GM04503 (cell line): Measurements from ENCODE around the gene TPK1.

ENCODE experiments used
- DNase-seq: peaks from one replicate; pipeline ENCODE4 v3.0.0-alpha.2; 2012; ENCODE audit warnings: low read depth

Gene TPK1

GRCh38 chr7:144835652-144836544, at the start of gene TPK1:
Gene TPK1 (minus strand): TSS chr7:144836053. CDS start chr7:144835602, 451 bp downstream.
- peak; percentile 57 for DNase-seq

GRCh38 chr7:144885478-144885877, 49.6 kb upstream of the TPK1 start:
- DNase-seq: no peak

DNA sequence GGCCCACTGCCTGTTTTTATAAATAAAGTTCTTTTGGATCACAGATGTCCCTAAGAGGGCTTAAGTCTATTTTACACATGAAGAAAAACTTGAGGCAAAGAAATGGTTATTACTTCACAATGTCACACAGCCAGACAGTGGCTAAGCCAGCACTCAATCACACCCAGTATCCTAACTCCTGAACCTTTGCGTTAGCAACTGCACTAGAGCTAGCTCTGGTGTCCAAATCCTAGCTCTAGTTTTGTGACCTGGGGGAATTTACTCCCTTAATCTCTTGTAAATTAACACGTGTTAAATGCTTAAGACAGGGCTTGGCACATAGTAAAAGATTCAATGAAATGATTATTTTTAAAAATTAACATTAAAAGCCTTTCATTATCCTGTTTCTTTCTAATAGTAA, 49.0 kb upstream of the TPK1 start:
- no peak for DNase-seq

DNA sequence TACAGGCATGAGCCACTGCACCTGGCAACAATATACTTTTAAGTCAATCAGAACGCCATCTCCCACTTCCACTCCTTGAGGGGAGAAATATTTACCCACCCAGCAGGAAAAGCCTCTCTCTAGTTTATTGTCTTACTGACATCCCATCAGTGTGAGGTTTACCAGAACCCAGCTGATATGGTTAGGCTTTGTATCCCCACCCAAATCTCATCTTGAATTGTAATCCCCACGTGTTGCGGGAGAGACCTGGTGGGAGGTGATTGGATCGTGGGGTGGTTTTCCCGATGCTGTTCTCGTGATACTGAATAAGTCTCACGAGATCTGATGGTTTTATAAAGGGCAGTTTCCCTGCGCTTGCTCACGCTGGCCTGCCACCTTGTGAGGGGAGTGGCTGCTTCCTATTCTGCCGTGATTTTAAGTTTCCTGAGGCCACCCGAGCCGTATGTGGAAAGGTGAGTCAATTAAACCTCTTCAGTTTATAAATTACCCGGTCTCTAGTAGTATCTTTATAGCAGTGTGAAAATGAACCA, 37.5 kb upstream of the TPK1 start:
- DNase-seq: no peak

GRCh38 chr7:144869082-144869481, 33.2 kb upstream of the TPK1 start:
- no peak for DNase-seq

DNA sequence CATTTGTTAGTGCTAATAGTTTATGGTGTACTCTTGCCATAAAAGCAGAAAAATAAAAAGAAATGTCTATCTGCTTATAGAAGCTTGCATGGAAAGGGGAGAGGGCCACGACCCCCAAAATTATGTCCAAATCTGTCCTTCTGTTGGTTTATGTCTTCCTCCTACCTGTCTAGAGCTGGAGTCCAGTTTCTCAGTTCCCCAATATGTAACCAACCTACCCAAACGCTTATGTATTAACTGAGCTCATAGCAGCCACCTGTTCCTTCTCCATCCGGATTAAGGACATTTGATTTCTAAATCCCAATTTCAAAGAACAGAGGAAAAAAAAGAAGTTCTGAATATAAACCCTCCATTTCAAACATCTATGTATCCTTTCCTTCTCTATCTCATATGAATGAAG, 30.3 kb upstream of the TPK1 start:
- no peak for DNase-seq

DNA sequence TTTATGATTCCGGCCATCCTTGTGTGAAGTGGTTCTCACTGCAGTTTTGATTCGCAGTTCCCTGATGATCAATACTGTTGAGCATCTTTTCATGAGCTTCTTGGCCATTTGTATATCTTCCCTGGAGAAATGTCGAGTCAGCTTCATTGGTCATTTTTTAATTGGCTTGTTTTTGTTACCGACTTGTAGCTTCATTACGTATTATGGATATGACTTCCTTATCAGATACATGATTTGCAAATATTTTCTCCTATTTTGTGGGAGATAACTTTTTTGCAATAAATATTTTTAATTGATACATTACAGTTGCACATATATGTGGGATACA, 27.4 kb upstream of the TPK1 start:
- no peak for DNase-seq

GRCh38 chr7:144862612-144863319, 26.9 kb upstream of the TPK1 start:
- no peak for DNase-seq

DNA sequence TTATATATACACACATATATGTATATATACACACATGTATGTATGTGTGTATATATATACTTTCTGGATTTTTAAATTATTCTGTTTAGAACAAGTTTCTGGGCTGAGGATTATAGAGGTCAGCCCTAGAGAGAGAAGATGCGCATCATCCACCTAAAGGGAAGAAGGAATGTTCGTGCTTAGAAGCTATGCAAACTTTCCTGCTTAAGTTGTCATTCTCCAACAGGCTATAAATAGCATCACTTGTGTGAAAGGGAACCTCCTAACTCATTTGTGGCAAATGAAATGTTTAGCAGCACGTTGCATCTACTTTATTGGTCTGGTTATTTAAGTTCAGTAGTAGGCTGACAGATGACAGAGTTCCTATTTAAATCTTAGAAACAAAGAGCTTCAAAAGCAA, 23.9 kb upstream of the TPK1 start:
- no peak for DNase-seq

DNA sequence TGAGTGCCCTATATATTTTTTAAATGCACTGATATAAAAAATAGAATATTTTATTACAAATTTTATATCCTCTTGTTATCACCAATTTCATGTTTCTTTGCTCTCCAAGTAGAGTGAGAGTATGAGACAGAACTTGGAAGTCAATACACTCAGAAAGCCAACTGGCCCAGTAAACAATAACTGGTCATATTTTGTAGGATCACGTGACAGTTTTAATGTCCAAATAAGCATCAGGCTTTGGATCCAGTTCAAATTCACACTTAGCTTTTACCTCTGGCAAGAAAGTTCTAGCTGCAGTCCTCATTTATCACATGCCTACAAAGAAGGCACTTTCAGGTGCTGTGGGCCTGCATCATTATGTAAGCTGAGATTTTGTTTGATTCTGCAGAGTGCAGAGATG, 21.6 kb upstream of the TPK1 start:
- DNase-seq: no peak

- DNase-seq: no peak
Observed at GRCh38 chr7:144854839-144855424, 19.1 kb upstream of the TPK1 start.

- no peak for DNase-seq
Observed at GRCh38 chr7:144853542-144853941, 17.7 kb upstream of the TPK1 start.

- no peak for DNase-seq
Observed at GRCh38 chr7:144848078-144848477, 12.2 kb upstream of the TPK1 start.

DNA sequence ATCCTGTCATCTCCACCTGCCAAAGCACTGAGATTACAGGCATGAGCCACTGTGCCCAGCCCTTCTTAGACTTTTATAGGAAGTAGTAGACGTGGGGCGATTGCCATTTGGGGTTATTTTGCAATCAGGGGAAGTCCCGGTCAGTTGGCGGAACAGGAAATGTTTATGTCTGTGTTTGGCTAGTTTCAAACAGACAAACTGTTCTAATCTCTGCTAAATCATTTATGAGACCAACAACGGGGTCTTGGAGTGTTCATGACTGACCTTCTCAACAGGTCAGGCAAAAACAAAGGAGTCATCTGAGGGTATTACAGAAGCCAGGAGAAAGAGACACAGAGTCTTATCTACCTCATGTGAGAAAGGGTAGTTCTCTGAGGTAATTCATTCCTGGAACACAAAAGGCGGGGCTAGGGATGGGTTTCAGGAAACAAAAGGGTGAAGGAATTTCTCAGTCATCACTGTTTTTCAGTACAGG, 6.6 kb upstream of the TPK1 start:
- no peak for DNase-seq

DNA sequence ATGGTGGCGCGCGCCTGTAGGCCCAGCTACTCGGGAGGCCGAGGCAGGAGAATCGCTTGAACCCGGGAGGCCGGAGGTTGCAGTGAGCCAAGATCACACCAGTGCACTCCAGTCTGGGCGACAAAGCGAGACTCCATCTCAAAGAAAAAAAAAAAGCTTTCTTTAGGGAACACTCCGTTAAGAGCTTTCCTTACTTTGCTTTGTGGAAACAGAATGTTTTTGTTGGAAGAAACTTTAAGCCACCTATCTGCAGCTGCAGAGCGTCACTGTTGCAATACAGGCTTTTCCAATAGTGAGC, 641 bp upstream of the TPK1 start:
- no peak for DNase-seq

GRCh38 chr7:144835155-144835611, 670 bp downstream of the TPK1 start:
- peak; percentile 27 for DNase-seq

DNA sequence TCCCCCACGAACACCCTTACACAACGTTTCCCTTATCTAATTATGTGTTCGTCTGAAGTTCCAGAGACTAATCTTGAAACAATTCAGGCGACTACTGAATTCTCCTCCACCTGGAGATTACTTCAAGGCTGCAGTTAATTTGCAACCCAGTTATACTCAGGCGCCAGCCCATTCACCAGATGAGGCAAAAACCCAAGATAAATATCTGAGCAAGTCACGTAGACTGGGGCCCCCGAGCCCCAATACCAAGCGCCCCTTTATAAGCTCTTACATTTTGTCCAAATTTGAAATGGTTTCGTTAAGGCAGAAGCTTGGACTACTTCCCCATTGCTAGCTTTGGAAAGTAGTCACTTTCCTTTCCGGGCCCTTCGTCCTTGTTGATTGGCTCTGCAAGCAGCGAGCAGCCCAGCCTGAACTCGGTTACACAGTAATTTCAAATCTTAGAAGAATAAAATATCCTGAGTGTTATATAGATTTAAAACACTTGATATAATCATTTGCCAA, 1.2 kb downstream of the TPK1 start:
- DNase-seq: no peak

- no peak for DNase-seq
Observed at GRCh38 chr7:144830811-144831210, 5.0 kb downstream of the TPK1 start.

DNA sequence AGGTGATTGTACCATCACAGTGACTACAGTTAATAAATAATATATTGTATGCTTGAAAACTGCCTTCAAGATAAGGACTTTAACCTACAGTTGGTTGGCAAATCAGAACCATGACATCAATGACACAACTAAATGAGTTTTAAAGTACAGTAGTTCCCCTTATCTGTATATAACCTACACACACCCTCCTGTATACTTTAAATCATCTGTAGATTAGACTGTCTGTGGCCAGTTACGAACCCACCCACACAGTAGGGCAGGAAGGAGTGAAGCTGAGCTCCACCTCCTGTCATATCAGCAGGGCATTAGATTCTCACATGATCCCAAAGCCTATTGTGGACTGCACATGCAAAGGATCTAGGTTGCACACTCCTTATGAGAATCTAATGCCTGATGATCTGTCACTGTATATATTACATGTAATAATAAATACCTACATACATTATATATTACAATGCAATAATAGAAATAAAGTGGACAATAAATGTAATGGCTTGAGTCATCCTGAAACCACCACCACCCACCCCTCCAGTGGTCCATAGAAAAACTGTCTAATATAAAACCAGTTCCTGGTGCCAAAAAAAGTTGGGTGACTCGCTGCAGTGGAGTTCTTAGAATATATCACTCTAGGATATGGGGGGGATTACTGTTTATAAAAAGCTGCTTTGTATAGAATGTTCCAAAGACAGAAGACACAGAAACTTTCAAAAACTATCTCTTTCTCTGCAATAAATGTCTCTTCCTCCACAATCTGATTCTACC, 5.6 kb downstream of the TPK1 start:
- no peak for DNase-seq

DNA sequence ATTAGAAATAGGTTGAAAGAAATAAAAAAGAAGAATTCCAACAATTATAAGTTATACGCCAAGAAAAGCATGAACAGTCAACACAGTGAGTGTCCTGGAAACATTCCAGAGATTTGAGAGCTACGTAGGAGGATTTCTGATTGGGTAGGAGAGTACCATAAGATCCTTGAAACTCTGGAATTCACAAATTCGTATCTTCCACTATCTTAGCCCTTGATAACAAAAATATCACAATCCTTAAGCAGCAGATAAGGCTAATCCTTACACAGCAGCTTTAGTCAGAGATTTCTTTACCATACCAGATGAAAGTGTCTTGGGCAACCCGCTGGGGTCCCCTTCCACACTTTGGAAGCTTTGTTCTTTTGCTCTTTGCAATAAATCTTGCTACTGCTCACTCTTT, 8.2 kb downstream of the TPK1 start:
- no peak for DNase-seq

- DNase-seq: no peak
Observed at GRCh38 chr7:144826208-144826607, 9.6 kb downstream of the TPK1 start.

DNA sequence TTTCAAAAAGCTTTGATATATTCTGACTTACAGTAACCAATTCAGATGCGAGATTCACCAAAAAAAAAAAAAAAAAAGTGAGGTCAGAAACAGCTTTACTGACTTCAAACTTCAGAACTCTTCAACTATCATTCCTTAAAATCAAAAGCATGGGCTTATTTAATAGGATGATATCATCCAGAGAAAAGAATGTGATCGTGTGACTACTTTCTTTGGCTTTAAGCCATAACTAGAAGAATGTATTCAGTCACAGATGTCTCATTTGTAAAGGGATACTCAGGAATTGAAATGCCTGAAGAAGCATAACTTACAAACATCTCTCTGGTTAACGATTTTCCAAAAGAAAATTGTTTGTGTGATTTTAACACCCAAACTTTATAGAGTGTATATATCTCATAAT, 11.5 kb downstream of the TPK1 start:
- DNase-seq: peak; percentile 60
